ENCODE results near the gene TPTE.
"Not testable (repeated sequence)": the region's sequence is repeated elsewhere in the genome, so short reads cannot be mapped to it uniquely, and the experiment has no call there.

DNA sequence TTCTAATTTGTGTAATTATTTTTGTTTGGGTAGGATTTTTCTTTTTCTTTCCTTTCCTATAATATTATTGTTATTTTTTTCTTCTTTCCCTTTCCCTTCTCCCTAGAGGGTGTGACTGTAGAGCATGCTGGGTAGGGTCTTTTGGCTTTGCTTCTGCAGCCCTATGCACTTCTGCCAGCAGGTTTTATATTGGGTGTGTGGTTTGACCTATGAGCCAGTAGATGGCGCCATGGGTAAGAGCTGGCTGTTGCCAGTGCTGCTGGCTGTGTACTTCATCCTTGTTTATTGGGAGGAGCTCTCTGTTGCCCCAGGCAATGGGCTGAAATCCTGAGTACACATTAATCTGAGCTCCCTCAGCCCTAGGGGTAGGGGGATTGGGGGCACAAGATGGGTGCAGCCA is 67.7 kb downstream of the TPTE start:
- TF ChIP-seq, protein P1, sequence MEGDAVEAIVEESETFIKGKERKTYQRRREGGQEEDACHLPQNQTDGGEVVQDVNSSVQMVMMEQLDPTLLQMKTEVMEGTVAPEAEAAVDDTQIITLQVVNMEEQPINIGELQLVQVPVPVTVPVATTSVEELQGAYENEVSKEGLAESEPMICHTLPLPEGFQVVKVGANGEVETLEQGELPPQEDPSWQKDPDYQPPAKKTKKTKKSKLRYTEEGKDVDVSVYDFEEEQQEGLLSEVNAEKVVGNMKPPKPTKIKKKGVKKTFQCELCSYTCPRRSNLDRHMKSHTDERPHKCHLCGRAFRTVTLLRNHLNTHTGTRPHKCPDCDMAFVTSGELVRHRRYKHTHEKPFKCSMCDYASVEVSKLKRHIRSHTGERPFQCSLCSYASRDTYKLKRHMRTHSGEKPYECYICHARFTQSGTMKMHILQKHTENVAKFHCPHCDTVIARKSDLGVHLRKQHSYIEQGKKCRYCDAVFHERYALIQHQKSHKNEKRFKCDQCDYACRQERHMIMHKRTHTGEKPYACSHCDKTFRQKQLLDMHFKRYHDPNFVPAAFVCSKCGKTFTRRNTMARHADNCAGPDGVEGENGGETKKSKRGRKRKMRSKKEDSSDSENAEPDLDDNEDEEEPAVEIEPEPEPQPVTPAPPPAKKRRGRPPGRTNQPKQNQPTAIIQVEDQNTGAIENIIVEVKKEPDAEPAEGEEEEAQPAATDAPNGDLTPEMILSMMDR (IDR thresholded peaks at IDR 0.05) = not testable (repeated sequence)
- not testable (repeated sequence) for TF ChIP-seq POLR2A (IDR thresholded peaks at IDR 0.05)
